ENCODE data around the gene QRICH1.

DNA sequence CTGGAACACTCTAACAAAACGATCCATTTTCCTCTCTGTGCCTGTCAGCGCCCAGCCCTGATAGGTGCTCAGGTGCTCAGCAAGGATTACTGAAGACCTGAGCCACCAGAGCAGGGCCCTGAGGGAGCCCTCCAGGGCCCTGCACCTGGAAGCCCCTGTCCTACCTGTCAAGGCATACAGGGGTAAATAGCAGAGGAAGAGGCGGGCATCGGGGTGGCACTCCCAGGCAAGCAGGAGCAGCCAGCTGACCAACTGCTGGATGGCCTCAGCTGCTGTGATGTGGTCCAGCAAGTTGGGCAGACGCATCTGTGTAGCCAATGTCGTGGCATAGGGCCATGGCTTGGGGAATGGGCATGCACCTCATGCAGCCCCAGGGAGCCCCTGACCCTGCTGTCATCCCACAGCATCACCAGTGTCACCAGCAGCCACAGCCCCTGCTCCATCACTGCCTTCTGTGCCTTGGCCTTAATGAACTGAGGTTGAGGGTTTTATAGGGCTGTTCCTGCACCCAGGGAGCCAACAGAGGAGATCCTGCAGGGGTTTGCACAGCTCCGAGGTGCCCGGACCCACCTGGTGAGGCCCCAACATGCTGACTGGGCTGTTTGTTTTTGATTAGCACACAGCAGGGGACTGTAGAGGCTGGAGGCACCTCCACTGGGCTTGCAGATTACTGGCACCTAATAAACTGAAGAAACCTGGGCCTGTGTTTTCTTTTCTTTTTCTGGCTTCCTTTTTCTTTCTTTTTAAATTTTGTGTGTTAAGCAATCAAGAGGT is 94.6 kb downstream of the QRICH1 start:
- TF ChIP-seq CTCF (IDR thresholded peaks at IDR 0.05 in 2 of 3, conservative IDR thresholded peaks at IDR 0.05 in 1 of 3; ENCODE audit: control insufficient read depth in 2 of 3, extremely low read depth in 1 of 3, insufficient read depth in 1 of 3, low read depth in 3 of 3, low read length in 3 of 3) (no peak), SIN3A (IDR thresholded peaks at IDR 0.05; ENCODE audit: low read depth, low read length) (no peak), BRCA1 (IDR thresholded peaks at IDR 0.05; ENCODE audit: low read depth, low read length) (no peak), PAX8 (IDR thresholded peaks at IDR 0.05) (no peak), FOXM1 (IDR thresholded peaks at IDR 0.05; ENCODE audit: low read depth, low read length) (no peak), HDAC2 (IDR thresholded peaks at IDR 0.05) (no peak)
